Natural killer cell (primary cell): Measurements from ENCODE around the gene DGKA. TPM values are rescaled to one million over a fixed set of nuclear protein-coding genes. Genes with fewer than 3 reads are reported as not detected.

Source experiments
- ATAC-seq, 3 donors: fragments of 150-1000 bp in 2 of 3; fragments of 200-7000 bp in 1 of 3; cut with Tn5 transposase; 1 replicate in 1 of 3; 2 replicates in 2 of 3; pipeline ENCODE4 v1.10.0; 2021; ENCODE audit warnings: mild to moderate bottlenecking in 2 of 3, moderate library complexity in 2 of 3
- DNase-seq, 2 donors: peaks; one replicate each; pipeline versions ENCODE4 v3.0.0 to v3.0.0-alpha.2; 2013 to 2021; ENCODE audit warnings: mixed read lengths in 1 of 2
- H3K27ac ChIP-seq: one replicate; pipeline ENCODE4 v1.5.1; 2013; ENCODE audit warnings: mild to moderate bottlenecking, low read length
- H3K27me3 ChIP-seq: one replicate; pipeline ENCODE4 v1.6.1; 2013; ENCODE audit warnings: low read length; ENCODE audit not compliant: control insufficient read depth, insufficient read depth
- H3K36me3 ChIP-seq: one replicate; pipeline ENCODE4 v1.6.1; 2013; ENCODE audit warnings: low read length; ENCODE audit not compliant: control insufficient read depth, insufficient read depth
- H3K4me1 ChIP-seq: one replicate; pipeline ENCODE4 v1.6.1; 2013; ENCODE audit warnings: low read length; ENCODE audit not compliant: control insufficient read depth, insufficient read depth
- H3K4me3 ChIP-seq: one replicate; pipeline ENCODE4 v1.5.1; 2013; ENCODE audit warnings: low read length
- H3K9me3 ChIP-seq: one replicate; pipeline ENCODE4 v1.6.1; 2013; ENCODE audit warnings: low read length; ENCODE audit not compliant: control insufficient read depth, insufficient read depth
- H3K27ac Mint-ChIP-seq, 2 donors: one replicate each; pipeline ENCODE4 v1.8.0; 2022; ENCODE audit warnings: mild to moderate bottlenecking in 2 of 2, mixed read lengths in 2 of 2, moderate library complexity in 1 of 2
- H3K27me3 Mint-ChIP-seq, 2 donors: one replicate each; pipeline ENCODE4 v1.8.0; 2022; ENCODE audit warnings: low read depth in 2 of 2, mixed read lengths in 2 of 2
- H3K36me3 Mint-ChIP-seq: one replicate; pipeline ENCODE4 v1.8.0; 2022; ENCODE audit warnings: mixed read lengths
- H3K4me1 Mint-ChIP-seq, 2 donors: one replicate each; pipeline ENCODE4 v1.8.0; 2022; ENCODE audit warnings: mixed read lengths in 2 of 2
- H3K4me3 Mint-ChIP-seq: one replicate; pipeline ENCODE4 v1.8.0; 2022; ENCODE audit warnings: mild to moderate bottlenecking, moderate library complexity, mixed read lengths
- H3K9me3 Mint-ChIP-seq, 2 donors: one replicate each; pipeline ENCODE4 v1.8.0; 2022; ENCODE audit warnings: mixed read lengths in 2 of 2
- WGBS: methylation state at CpG from one replicate; pipeline ENCODE4 v1.1.7; 2013; ENCODE audit warnings: missing lambda C conversion rate; ENCODE audit not compliant: insufficient coverage; 5-methylcytosine and 5-hydroxymethylcytosine counted together
- intact Hi-C: fragments of 100-400 bp; cut with micrococcal nuclease; formaldehyde crosslinking; loops from one replicate; pipeline ENCODE4 v1.14.2; 2022
- total RNA-seq, 4 donors: library from RNA; stranded (reverse); fragments of 120-200 nt in 1 of 4; gene quantifications; one replicate each; pipeline versions ENCODE4 v1.2.3 to v1.2.4, GENCODE V29; 2013 to 2022
- TF ChIP-seq, protein P1 (sequence below): fragments of 200-600 bp; IDR thresholded peaks from one replicate; pipeline ENCODE4 v1.8.0; 2022; ENCODE audit warnings: antibody characterized with exemption

Gene DGKA
- total RNA-seq, 3 donors from 2014 or later (not counting 1 experiment from before 2014, with no cell fraction given) = 137 to 145 (median 142) TPM

DNA sequence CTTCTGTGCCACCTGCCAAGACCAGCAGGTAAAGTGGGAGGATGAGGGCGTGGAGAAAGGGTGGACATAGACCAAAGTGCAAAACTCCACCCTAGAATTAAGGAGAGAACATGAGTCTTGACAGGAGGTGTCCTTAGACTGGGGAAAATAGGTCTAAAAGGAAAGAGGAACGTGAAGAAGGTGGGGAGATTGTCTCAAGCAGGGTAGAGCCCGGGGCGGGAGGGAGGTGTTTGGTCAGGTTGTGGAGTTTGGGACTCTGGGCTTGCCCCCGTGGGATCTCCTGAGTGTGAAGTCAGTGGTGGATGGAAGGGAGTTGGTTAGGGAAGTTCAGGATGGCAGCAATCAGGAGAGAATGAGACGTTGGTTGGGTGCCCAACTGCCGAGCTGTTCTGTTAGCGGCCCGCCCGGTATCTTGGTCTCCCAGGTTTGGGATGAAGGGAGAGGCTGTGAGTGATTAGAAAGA is 386 bp downstream of the DGKA start:
- 3% methylated on average over 10 of the region's 10 CpGs for WGBS
- peak overlapping the region; percentile 97 to 98 for H3K27ac Mint-ChIP-seq
- H3K9me3 Mint-ChIP-seq = no peaks in the 10 kb centered on the region
- Histone ChIP-seq H3K9me3 (no peaks in the 10 kb centered on the region), H3K4me1 (peaks cover 55% of the 10 kb centered on the region), H3K27me3 (no peaks in the 10 kb centered on the region), H3K4me3 (peak overlapping the region; percentile 79), H3K27ac (peak overlapping the region; percentile 96), H3K36me3 (peaks cover 2% of the 10 kb centered on the region)
- DNase-seq (no peak), ATAC-seq (no peak)
- H3K4me1 Mint-ChIP-seq = peaks cover 46 to 60% of the 10 kb centered on the region in 2 donors
- no peaks in the 10 kb centered on the region for H3K36me3 Mint-ChIP-seq
- intact Hi-C loops = loop anchor here (5.0 kb wide), 1 partner anchor 204 kb away; the partner anchor contains the start of gene CD63
- TF ChIP-seq, protein P1, sequence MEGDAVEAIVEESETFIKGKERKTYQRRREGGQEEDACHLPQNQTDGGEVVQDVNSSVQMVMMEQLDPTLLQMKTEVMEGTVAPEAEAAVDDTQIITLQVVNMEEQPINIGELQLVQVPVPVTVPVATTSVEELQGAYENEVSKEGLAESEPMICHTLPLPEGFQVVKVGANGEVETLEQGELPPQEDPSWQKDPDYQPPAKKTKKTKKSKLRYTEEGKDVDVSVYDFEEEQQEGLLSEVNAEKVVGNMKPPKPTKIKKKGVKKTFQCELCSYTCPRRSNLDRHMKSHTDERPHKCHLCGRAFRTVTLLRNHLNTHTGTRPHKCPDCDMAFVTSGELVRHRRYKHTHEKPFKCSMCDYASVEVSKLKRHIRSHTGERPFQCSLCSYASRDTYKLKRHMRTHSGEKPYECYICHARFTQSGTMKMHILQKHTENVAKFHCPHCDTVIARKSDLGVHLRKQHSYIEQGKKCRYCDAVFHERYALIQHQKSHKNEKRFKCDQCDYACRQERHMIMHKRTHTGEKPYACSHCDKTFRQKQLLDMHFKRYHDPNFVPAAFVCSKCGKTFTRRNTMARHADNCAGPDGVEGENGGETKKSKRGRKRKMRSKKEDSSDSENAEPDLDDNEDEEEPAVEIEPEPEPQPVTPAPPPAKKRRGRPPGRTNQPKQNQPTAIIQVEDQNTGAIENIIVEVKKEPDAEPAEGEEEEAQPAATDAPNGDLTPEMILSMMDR = no peak
- H3K27me3 Mint-ChIP-seq = no peaks in the 10 kb centered on the region
- peak overlapping the region; percentile 99 for H3K4me3 Mint-ChIP-seq

DNA sequence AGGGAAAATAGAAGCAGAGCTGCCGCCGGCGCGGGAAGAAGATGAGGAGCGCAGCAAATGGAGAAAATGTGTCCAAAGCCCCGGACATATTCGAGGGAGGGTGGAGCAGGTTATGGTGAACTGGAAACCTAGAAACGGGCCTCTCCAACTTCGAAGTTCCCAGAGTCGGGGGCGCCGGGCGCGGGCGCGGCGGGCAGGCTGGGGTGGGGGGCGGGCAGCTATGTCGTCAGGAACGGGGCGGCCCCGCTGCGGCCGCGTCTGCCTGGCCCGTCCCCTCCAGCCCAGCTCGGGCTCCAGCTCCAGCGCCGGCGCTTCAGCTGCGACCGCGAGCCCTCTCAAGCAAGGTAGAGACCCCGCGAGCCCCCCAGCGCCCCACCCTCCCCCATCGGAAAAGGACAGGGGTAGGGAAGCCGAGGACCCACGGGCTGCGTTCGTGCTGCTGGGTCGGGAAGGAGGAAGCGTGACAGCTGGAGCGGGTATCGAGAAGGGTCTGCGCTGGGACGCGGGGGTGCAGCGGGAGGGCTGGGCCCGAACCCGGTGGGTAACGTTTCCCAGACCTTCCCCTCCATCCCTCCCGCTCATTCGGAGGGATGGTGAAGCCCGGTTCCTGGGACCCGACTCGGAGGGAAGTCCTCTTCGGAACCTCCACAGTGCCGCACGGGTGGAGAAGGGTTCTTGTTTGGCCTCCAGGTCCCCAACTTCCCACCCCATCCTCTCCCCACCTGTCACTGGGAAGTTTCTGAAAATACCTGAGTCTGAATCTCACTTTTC is 1.0 kb downstream of the DGKA start:
- H3K9me3 Mint-ChIP-seq = no peaks in the 10 kb centered on the region
- TF ChIP-seq, protein P1 = no peak
- Histone ChIP-seq H3K27ac (peak overlapping the region; percentile 96), H3K36me3 (peaks cover 6% of the 10 kb centered on the region), H3K9me3 (no peaks in the 10 kb centered on the region), H3K4me3 (peak overlapping the region; percentile 79), H3K4me1 (peaks cover 52% of the 10 kb centered on the region), H3K27me3 (no peaks in the 10 kb centered on the region)
- under 1% methylated on average over 57 of the region's 60 CpGs for WGBS
- ATAC-seq (peak; percentile 17 to 40 (median 30)), DNase-seq (peak; percentile 40 to 57)
- no peaks in the 10 kb centered on the region for H3K36me3 Mint-ChIP-seq
- H3K27me3 Mint-ChIP-seq = no peaks in the 10 kb centered on the region
- H3K4me1 Mint-ChIP-seq = peaks cover 42 to 54% of the 10 kb centered on the region in 2 donors
- intact Hi-C loops = loop anchor here (5.0 kb wide), 1 partner anchor 205 kb away; the partner anchor contains the start of gene CD63
- peak overlapping the region; percentile 97 to 98 for H3K27ac Mint-ChIP-seq
- H3K4me3 Mint-ChIP-seq = peak overlapping the region; percentile 99

DNA sequence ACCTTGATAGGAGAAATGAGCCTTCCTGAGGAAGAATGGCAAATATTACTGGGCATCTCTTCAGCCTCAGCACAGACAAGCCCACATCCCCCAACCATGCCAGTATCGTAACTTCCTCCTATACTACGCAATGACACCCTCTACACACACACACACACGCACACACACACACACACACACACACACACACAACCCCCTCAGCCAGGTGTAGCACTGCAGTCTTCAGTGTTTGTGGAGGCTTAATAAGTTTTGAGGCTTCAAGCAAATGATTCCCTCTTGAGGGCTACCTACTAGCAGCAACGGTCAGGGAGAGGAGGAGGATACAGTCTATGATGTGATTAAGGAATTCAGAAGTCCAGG is 1.6 kb downstream of the DGKA start:
- peak; percentile 28 to 65 (median 44) for ATAC-seq

More for the DNA sequence above, 1.6 kb downstream of the DGKA start:
- intact Hi-C loops = loop anchor here (5.0 kb wide), 1 partner anchor 205 kb away; the partner anchor contains the start of gene CD63
- Mint-ChIP-seq H3K27me3 (no peaks in the 10 kb centered on the region), H3K27ac (peak overlapping the region; percentile 97 to 98), H3K4me1 (peaks cover 42 to 50% of the 10 kb centered on the region in 2 donors), H3K4me3 (peak overlapping the region; percentile 99), H3K36me3 (no peaks in the 10 kb centered on the region), H3K9me3 (no peaks in the 10 kb centered on the region)
- Histone ChIP-seq H3K36me3 (peaks cover 11% of the 10 kb centered on the region), H3K27me3 (no peaks in the 10 kb centered on the region), H3K4me1 (peaks cover 52% of the 10 kb centered on the region), H3K4me3 (peak overlapping the region; percentile 79), H3K9me3 (no peaks in the 10 kb centered on the region), H3K27ac (peak overlapping the region; percentile 96)
- DNase-seq = peak in 1 of 2 donors; percentile 78
- TF ChIP-seq, protein P1 = no peak
- 2% methylated on average over 3 of the region's 4 CpGs for WGBS
